Activated CD8-positive, alpha-beta T cell treated with anti-CD3 and anti-CD28 coated beads for 36 hours (primary cell): Measurements from ENCODE around the gene TAF1D. TPM values are rescaled to one million over a fixed set of nuclear protein-coding genes. Genes with fewer than 3 reads are reported as not detected.
A peak's percentile ranks its signal among the peaks of the same experiment; 100 is the strongest.

Experiments used
- ATAC-seq: fragments of 200-7000 bp; cut with Tn5 transposase; one replicate; pipeline ENCODE4 v1.10.0; 2021; ENCODE audit warnings: mild to moderate bottlenecking, moderate library complexity
- CTCF ChIA-PET: fragments of 350-600 bp; sonication (Branson Sonifier 250); formaldehyde crosslinking; loops from one replicate; lab custom pipeline; 2021; ENCODE audit warnings: antibody characterized with exemption; lab: Charles Lee
- POLR2A ChIA-PET: fragments of 350-600 bp; sonication (Branson Sonifier 250); formaldehyde crosslinking; loops from one replicate; lab custom pipeline; 2021; ENCODE audit warnings: antibody characterized with exemption; lab: Charles Lee
- DNase-seq: peaks from one replicate; pipeline ENCODE4 v3.0.0-alpha.2; 2020
- H3K27ac Mint-ChIP-seq: one replicate; pipeline ENCODE4 v1.8.0; 2021; ENCODE audit warnings: mild to moderate bottlenecking, mixed read lengths
- H3K27me3 Mint-ChIP-seq: one replicate; pipeline ENCODE4 v1.8.0; 2021; ENCODE audit warnings: mixed read lengths
- H3K36me3 Mint-ChIP-seq: one replicate; pipeline ENCODE4 v1.8.0; 2021; ENCODE audit warnings: low read depth, mixed read lengths
- H3K4me1 Mint-ChIP-seq: one replicate; pipeline ENCODE4 v1.8.0; 2021; ENCODE audit warnings: low read depth, mixed read lengths
- H3K4me3 Mint-ChIP-seq: one replicate; pipeline ENCODE4 v1.8.0; 2021; ENCODE audit warnings: mild to moderate bottlenecking, moderate library complexity, mixed read lengths
- H3K9me3 Mint-ChIP-seq: one replicate; pipeline ENCODE4 v1.8.0; 2021; ENCODE audit warnings: mixed read lengths
- CTCF ChIP-seq: fragments of 200-600 bp; IDR thresholded peaks from one replicate; pipeline ENCODE4 v1.8.0; 2022; ENCODE audit warnings: antibody characterized with exemption, mild to moderate bottlenecking
- intact Hi-C: fragments of 100-400 bp; cut with micrococcal nuclease; formaldehyde crosslinking; loops from one replicate; pipeline ENCODE4 v1.10.0; 2022
- total RNA-seq, 2 experiments: library from RNA; stranded (reverse); gene quantifications; one replicate each; pipeline ENCODE4 v1.2.3, GENCODE V29; 2021

Gene TAF1D
- total RNA-seq, 2 experiments from 2014 or later: 334 to 344 TPM

- DNase-seq (no peak), ATAC-seq (no peak)
- H3K36me3 Mint-ChIP-seq: peaks cover 75% of the 10 kb centered on the region
- intact Hi-C loops: no loop called here
- H3K9me3 Mint-ChIP-seq: no peaks in the 10 kb centered on the region
- ChIA-PET CTCF (interaction anchor here (0.6 to 1.6 kb wide), 2 partner anchors 10 to 27 kb away, joined by 3 to 6 read pairs; no protein-coding TSS in a partner anchor), POLR2A (interaction anchor here (1.2 to 10.4 kb wide), 4 partner anchors 9 to 50 kb away, joined by 4 to 125 read pairs (median 29); partner anchors contain the start of genes C11orf54 and TAF1D)
- peaks cover 27% of the 10 kb centered on the region for H3K4me1 Mint-ChIP-seq
- H3K4me3 Mint-ChIP-seq: no peak overlapping the region
- no peaks in the 10 kb centered on the region for H3K27me3 Mint-ChIP-seq
- H3K27ac Mint-ChIP-seq: peak overlapping the region; percentile 42
- TF ChIP-seq CTCF: no peak
Observed at GRCh38 chr11:93730108-93731107, 10.9 kb downstream of the TAF1D start.

GRCh38 chr11:93729129-93729616 is 12.1 kb downstream of the TAF1D start:
- ATAC-seq: peak; percentile 14
- TF ChIP-seq CTCF: no peak
- H3K4me1 Mint-ChIP-seq: peaks cover 16% of the 10 kb centered on the region
- peak overlapping the region; percentile 46 for H3K27ac Mint-ChIP-seq
- H3K36me3 Mint-ChIP-seq: peaks cover 70% of the 10 kb centered on the region
- no peak for DNase-seq
- intact Hi-C loops: no loop called here
- no peak overlapping the region for H3K4me3 Mint-ChIP-seq
- CTCF ChIA-PET: interaction anchor here (1.6 kb wide), 1 partner anchor 9 kb away, joined by 6 read pairs; no protein-coding TSS in a partner anchor
- H3K9me3 Mint-ChIP-seq: no peaks in the 10 kb centered on the region
- POLR2A ChIA-PET: interaction anchor here (0.5 to 10.4 kb wide), 6 partner anchors 8 to 1361 kb away, joined by 3 to 125 read pairs (median 6); partner anchors contain the start of genes C11orf54, MED17 and TAF1D
- H3K27me3 Mint-ChIP-seq: no peaks in the 10 kb centered on the region

GRCh38 chr11:93728792-93729128 is 12.5 kb downstream of the TAF1D start:
- Mint-ChIP-seq H3K27ac (peak overlapping the region; percentile 46), H3K27me3 (no peaks in the 10 kb centered on the region), H3K36me3 (peaks cover 70% of the 10 kb centered on the region), H3K9me3 (no peaks in the 10 kb centered on the region), H3K4me1 (peaks cover 15% of the 10 kb centered on the region), H3K4me3 (no peak overlapping the region)
- ChIA-PET CTCF (interaction anchor here (1.6 kb wide), 1 partner anchor 9 kb away, joined by 6 read pairs; no protein-coding TSS in a partner anchor), POLR2A (interaction anchor here (0.5 to 10.4 kb wide), 4 partner anchors 11 to 1361 kb away, joined by 3 to 125 read pairs (median 28); partner anchors contain the start of genes C11orf54, MED17 and TAF1D)
- DNase-seq (no peak), ATAC-seq (no peak)
- no peak for TF ChIP-seq CTCF
- intact Hi-C loops: no loop called here

- ChIA-PET POLR2A (interaction anchor here (1.0 to 10.4 kb wide), 5 partner anchors 10 to 56 kb away, joined by 3 to 125 read pairs (median 4); partner anchors contain the start of genes C11orf54, MED17 and TAF1D), CTCF (no interaction called here)
- intact Hi-C loops: no loop called here
- H3K36me3 Mint-ChIP-seq: peaks cover 67% of the 10 kb centered on the region
- no peak for DNase-seq
- peak overlapping the region; percentile 48 for H3K27ac Mint-ChIP-seq
- no peaks in the 10 kb centered on the region for H3K9me3 Mint-ChIP-seq
- H3K4me3 Mint-ChIP-seq: no peak overlapping the region
- H3K27me3 Mint-ChIP-seq: no peaks in the 10 kb centered on the region
- peaks cover 11% of the 10 kb centered on the region for H3K4me1 Mint-ChIP-seq
- no peak for TF ChIP-seq CTCF
- ATAC-seq: no peak
Observed at GRCh38 chr11:93727985-93728791, 13.1 kb downstream of the TAF1D start.
